Measurements from ENCODE around the gene RPS26. TPM values are rescaled to one million over a fixed set of nuclear protein-coding genes. Genes with fewer than 3 reads are reported as not detected.

The RPS26 gene
- total and polyA plus RNA-seq, 9 of the 15 experiments (the other 6 are each of a cell fraction or from before 2014, with no cell fraction given) = 70.2 to 1,589 (median 852) TPM

- TF ChIP-seq DEAF1 (CRISPR knock-in tag; IDR thresholded peaks at IDR 0.05) (no peak), RBM25 (IDR thresholded peaks at IDR 0.05; ENCODE audit: low read depth, low read length, severe bottlenecking) (no peak), ZKSCAN8 (CRISPR knock-in tag; IDR thresholded peaks at IDR 0.05) (no peak), RBM15 (IDR thresholded peaks at IDR 0.05; ENCODE audit: insufficient read depth, low read length) (no peak), RERE (CRISPR knock-in tag; IDR thresholded peaks at IDR 0.05; ENCODE audit: borderline replicate concordance) (no peak), MTA2 (IDR thresholded peaks at IDR 0.05; ENCODE audit: low read depth) (no peak), GMEB1 (CRISPR knock-in tag; IDR thresholded peaks at IDR 0.05) (no peak), ZFP91 (CRISPR knock-in tag; IDR thresholded peaks at IDR 0.05) (no peak), ZNF280A (IDR thresholded peaks at IDR 0.05; ENCODE audit: low read depth, partially characterized antibody) (no peak), ZNF184 (CRISPR knock-in tag; IDR thresholded peaks at IDR 0.05) (no peak), HINFP (tag; conservative IDR thresholded peaks at IDR 0.05; ENCODE audit: low read depth) (no peak), NFE2 (IDR thresholded peaks at IDR 0.05; ENCODE audit: low read depth) (no peak)
These were observed 37.4 kb downstream of the RPS26 start (continued) for GRCh38 chr12:56078931-56079722.
